K562 (cell line): Measurements from ENCODE around the gene ABHD16A. TPM values are rescaled to one million over a fixed set of nuclear protein-coding genes. Genes with fewer than 3 reads are reported as not detected.

Experiments
- CEBPB ChIP-seq: fragments of 450-650 bp; IDR thresholded peaks from 2 replicates; pipeline ENCODE4 v1.6.1; 2016; ENCODE audit warnings: missing genetic modification characterization, missing compliant biosample characterization
- HBP1 ChIP-seq: fragments of 450-650 bp; formaldehyde crosslinking; IDR thresholded peaks from 2 replicates; pipeline ENCODE4 v1.4.0; 2022; ENCODE audit warnings: missing genetic modification characterization
- HDAC1 ChIP-seq, 2 experiments: fragments of 450-650 bp; IDR thresholded peaks; 2 replicates each; pipeline ENCODE4 v1.6.1; 2016 to 2017; ENCODE audit warnings: inconsistent platforms in 1 of 2, mild to moderate bottlenecking in 1 of 2, moderate library complexity in 1 of 2
- KDM1A ChIP-seq, 2 experiments: fragments of 450-650 bp; IDR thresholded peaks; 2 replicates each; pipeline ENCODE4 v1.6.1; 2016; ENCODE audit warnings: mild to moderate bottlenecking in 2 of 2
- LEF1 ChIP-seq: fragments of 450-650 bp; IDR thresholded peaks from 2 replicates; pipeline ENCODE4 v1.6.1; 2016; ENCODE audit warnings: mild to moderate bottlenecking
- MAFG ChIP-seq: fragments of 450-650 bp; conservative IDR thresholded peaks from 2 replicates; pipeline ENCODE4 v1.6.1; 2016; ENCODE audit warnings: missing genetic modification characterization, missing compliant biosample characterization
- MBD2 ChIP-seq: sonication (generic); IDR thresholded peaks from 2 replicates; pipeline ENCODE4 v1.6.1; 2016; ENCODE audit warnings: low read depth, borderline replicate concordance
- MECOM ChIP-seq: fragments of 250-450 bp; sonication (Bioruptor Pico); IDR thresholded peaks from 2 replicates; pipeline ENCODE4 v1.8.0; 2022; ENCODE audit warnings: inconsistent platforms
- PCBP2 ChIP-seq: fragments of 200-400 bp; formaldehyde crosslinking; IDR thresholded peaks from 2 replicates; pipeline ENCODE4 v1.6.1; 2018; ENCODE audit warnings: low read length, low read depth, mild to moderate bottlenecking, moderate library complexity; ENCODE audit not compliant: poor library complexity, severe bottlenecking
- PHF21A ChIP-seq: fragments of 450-650 bp; IDR thresholded peaks from 2 replicates; pipeline ENCODE4 v1.6.1; 2017; ENCODE audit warnings: low read depth, borderline replicate concordance
- SRSF1 ChIP-seq: fragments of 200-400 bp; formaldehyde crosslinking; IDR thresholded peaks from 2 replicates; pipeline ENCODE4 v1.6.1; 2017; ENCODE audit warnings: mild to moderate bottlenecking, low read depth, low read length, moderate library complexity
- SRSF7 ChIP-seq: fragments of 200-400 bp; formaldehyde crosslinking; optimal IDR thresholded peaks from 2 replicates; pipeline ENCODE3; 2017; ENCODE audit warnings: mild to moderate bottlenecking, low read depth, low read length
- STAT6 ChIP-seq: sonication (generic); formaldehyde crosslinking; IDR thresholded peaks from 2 replicates; pipeline ENCODE4 v1.8.1; 2023; ENCODE audit warnings: mild to moderate bottlenecking, missing genetic modification reagents
- TAL1 ChIP-seq: fragments of 450-650 bp; IDR thresholded peaks from 2 replicates; pipeline ENCODE4 v1.6.1; 2016; ENCODE audit warnings: mild to moderate bottlenecking
- TBL1XR1 ChIP-seq, 2 experiments: IDR thresholded peaks; 2 replicates each; pipeline ENCODE4 v1.6.1; 2012; ENCODE audit warnings: improper control_type of control experiment in 2 of 2, low read length in 2 of 2, mild to moderate bottlenecking in 1 of 2
- ZBTB5 ChIP-seq: fragments of 450-650 bp; IDR thresholded peaks from 2 replicates; pipeline ENCODE4 v1.6.1; 2017; ENCODE audit warnings: antibody characterized with exemption
- ZNF165 ChIP-seq: fragments of 250-450 bp; sonication (Bioruptor Pico); IDR thresholded peaks from 2 replicates; pipeline ENCODE4 v1.4.0; 2020; ENCODE audit warnings: borderline replicate concordance
- ZNF23 ChIP-seq: fragments of 250-450 bp; sonication (Bioruptor Pico); IDR thresholded peaks from 2 replicates; pipeline ENCODE4 v1.4.0; 2020; ENCODE audit warnings: mild to moderate bottlenecking
- ZNF24 ChIP-seq: fragments of 450-650 bp; IDR thresholded peaks from 2 replicates; pipeline ENCODE4 v1.6.1; 2016
- ZNF263 ChIP-seq: sonication (generic); formaldehyde crosslinking; IDR thresholded peaks from 2 replicates; pipeline ENCODE4 v1.8.0; 2022; ENCODE audit warnings: mild to moderate bottlenecking, missing genetic modification reagents, borderline replicate concordance
- ZNF347 ChIP-seq: fragments of 450-650 bp; formaldehyde crosslinking; IDR thresholded peaks from 2 replicates; pipeline ENCODE4 v1.4.0; 2020; ENCODE audit warnings: low read depth, mild to moderate bottlenecking, moderate library complexity
- ZNF444 ChIP-seq: fragments of 250-450 bp; sonication (Bioruptor Pico); IDR thresholded peaks from 2 replicates; pipeline ENCODE4 v1.4.0; 2020; ENCODE audit warnings: mild to moderate bottlenecking, moderate library complexity
- ZNF79 ChIP-seq: fragments of 250-450 bp; sonication (Bioruptor Pico); IDR thresholded peaks from 2 replicates; pipeline ENCODE4 v1.4.0; 2020; ENCODE audit warnings: low read depth, mild to moderate bottlenecking, moderate library complexity
- polyA plus RNA-seq, 8 experiments: library from polyadenylated mRNA; depleted of rRNA in 4 of 8; stranded (reverse) in 5 of 8; unstranded in 3 of 8; fragments of >200 nt; fragmentation: Nextera tagmentation in 2 of 8; fragmentation: Illumina TruSeq in 1 of 8; extraction: Ambion mirVana in 2 of 8; extraction: Trizol in 1 of 8; gene quantifications; 2 replicates each; pipeline versions ENCODE4 v1.2.1 to v1.2.3, GENCODE V29; 2011 to 2014; ENCODE audit warnings: inconsistent platforms in 1 of 8, missing spikeins in 1 of 8
- total RNA-seq, 7 experiments: library from RNA; depleted of rRNA in 6 of 7; stranded (reverse); fragments of >200 nt in 6 of 7; fragmentation: Illumina TruSeq in 2 of 7; extraction: Trizol in 2 of 7; gene quantifications; 2 replicates each; pipeline versions ENCODE4 v1.2.1 to v1.2.3, GENCODE V29; 2011 to 2021; ENCODE audit warnings: low replicate concordance in 1 of 7

The ABHD16A gene
- total and polyA plus RNA-seq, 9 of the 15 experiments (the other 6 are each of a cell fraction or from before 2014, with no cell fraction given): 25.8 to 120 (median 81.6) TPM

GRCh38 chr6:31660381-31661261 is 42.5 kb downstream of the ABHD16A start, which contains the start of gene C6orf47 (continued):
- TF ChIP-seq ZNF347 (CRISPR knock-in tag) (0 out of 2 replicates have a peak, but pooled peaks have one; percentile 60), ZNF24 (peak; percentile 62; the same call in 1 of the 2 replicates), HDAC1 (IDR thresholded peaks at IDR 0.05) (peak in 1 of 2 experiments; percentile 74; a peak in 2 of 4 replicates), PHF21A (no peak), MECOM (CRISPR knock-in tag) (peak; percentile 76; the same call in 1 of the 2 replicates), ZBTB5 (no peak), SRSF1 (no peak), STAT6 (CRISPR knock-in tag) (no peak; the same call in 1 of the 2 replicates), ZNF444 (CRISPR knock-in tag) (peak; percentile 1; the same call in 1 of the 2 replicates), LEF1 (no peak), ZNF263 (peak; percentile 72), TBL1XR1 (IDR thresholded peaks at IDR 0.05; ENCODE audit: low read length in 2 of 2) (no peak; a peak in 3 of 4 replicates), ZNF23 (CRISPR knock-in tag) (no peak; the same call in 1 of the 2 replicates), PCBP2 (no peak), TAL1 (no peak), CEBPB (tag) (peak; percentile 97), MBD2 (no peak), KDM1A (IDR thresholded peaks at IDR 0.05) (no peak), HBP1 (0 out of 2 replicates have a peak, but pooled peaks have one; percentile 8), MAFG (no peak), SRSF7 (no peak), ZNF165 (0 out of 2 replicates have a peak, but pooled peaks have one; percentile 3), ZNF79 (CRISPR knock-in tag) (no peak; the same call in 1 of the 2 replicates)
